Stimulated activated CD4-positive, alpha-beta T cell treated with anti-CD3 and anti-CD28 coated beads, TNF-alpha, amount 100 ng/mL, for 48 hours (primary cell): Measurements from ENCODE around the gene CBARP.

Experiments
- DNase-seq, 3 donors: peaks; one replicate each; pipeline ENCODE4 v3.0.0-alpha.2; 2020; ENCODE audit warnings: low read depth in 3 of 3

Gene CBARP

DNA sequence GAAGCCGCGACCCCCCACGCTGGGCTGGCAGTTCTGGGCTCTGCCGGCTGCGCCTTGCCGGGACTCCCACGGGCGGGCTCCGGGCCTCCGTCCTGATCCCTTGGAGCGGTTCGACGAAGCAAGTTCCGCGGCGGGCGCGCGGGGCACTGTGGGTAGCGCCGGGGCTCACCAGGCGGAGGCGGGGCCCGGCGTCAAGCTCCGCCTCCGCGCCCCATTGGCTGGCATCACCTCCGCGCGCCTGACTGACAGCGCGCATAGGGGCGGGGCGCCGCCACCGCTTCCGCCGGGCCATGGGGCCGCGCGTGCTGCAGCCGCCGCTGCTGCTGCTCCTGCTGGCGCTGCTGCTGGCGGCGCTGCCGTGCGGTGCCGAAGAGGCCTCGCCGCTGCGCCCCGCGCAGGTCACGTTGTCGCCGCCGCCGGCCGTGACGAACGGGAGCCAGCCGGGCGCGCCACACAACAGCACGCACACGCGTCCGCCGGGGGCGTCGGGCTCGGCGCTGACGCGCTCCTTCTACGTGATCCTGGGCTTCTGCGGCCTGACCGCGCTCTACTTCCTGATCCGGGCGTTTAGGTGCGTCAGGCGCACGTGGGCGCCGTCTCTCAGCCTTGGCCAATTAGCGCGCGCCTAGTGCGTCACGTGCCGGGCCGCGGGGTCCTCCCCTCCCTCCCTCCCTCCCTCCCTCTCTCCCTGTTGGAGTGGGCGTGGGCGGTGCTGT, 37.6 kb upstream of the CBARP start, which contains the start of gene FAM174C:
Gene FAM174C (plus strand): TSS at position 271 of the 716 bp plus-strand sequence. CDS start 20 bp downstream, at position 291.
- DNase-seq: peak; percentile 91 to 95 (median 94)

DNA sequence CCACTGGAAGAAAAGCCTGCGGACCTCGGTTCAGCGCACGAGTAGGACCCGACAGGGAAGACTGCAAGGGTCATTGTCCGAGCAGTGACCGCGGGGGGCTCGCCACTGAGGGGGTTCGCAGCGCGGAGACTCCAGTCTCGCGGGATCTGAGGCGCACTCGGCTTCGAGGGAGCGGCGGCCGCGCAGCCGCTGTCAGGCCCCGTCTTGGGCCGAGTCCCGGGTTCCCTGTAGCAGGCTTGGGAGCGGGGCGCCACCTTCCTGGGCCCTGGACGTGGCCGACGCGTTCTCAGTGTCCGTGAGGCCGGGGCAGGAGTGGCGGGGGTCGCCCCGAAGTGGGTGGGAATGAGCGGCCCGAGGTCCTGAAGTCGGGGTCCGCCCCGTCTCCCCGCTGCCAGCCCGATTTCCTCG, 37.1 kb upstream of the CBARP start:
- no peak for DNase-seq

DNA sequence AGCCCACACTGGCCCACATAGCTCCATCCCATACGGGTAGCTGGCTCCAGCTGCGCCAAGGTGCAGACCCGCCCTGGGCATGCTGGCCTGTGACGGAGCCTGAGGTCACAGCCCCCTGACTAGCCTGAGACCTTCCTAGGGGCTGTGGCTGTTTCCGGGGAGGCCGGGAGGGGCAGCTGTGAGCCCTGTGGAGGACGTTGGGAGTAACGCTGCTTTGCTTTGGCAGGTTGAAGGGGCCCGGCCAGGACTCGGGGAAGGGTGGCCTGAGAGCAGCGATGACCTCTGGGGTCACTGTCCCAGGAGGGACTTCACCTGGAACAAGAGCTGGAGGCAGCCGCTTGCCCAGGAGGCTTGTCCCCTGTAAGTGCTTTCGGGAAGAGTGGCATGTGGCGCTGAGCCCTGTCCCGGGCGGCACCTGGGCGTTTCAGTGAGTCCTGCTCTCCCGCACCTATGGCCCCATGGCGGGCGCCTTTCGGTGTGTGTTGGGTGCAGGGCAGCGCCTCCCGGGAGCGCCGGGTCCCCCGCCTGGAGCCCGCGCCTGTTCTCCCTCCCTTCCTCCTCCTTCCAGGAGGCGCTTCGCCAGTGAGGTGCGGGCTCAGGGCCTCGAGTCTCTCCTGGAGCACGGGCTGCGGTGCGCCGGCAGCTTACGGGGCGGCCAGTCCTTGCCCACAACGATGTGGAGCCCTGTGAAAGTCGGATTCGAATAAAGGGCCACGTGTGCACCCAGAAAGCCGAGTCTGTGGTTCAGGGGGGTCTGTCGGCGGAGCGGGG, 36.5 kb upstream of the CBARP start:
- no peak for DNase-seq

DNA sequence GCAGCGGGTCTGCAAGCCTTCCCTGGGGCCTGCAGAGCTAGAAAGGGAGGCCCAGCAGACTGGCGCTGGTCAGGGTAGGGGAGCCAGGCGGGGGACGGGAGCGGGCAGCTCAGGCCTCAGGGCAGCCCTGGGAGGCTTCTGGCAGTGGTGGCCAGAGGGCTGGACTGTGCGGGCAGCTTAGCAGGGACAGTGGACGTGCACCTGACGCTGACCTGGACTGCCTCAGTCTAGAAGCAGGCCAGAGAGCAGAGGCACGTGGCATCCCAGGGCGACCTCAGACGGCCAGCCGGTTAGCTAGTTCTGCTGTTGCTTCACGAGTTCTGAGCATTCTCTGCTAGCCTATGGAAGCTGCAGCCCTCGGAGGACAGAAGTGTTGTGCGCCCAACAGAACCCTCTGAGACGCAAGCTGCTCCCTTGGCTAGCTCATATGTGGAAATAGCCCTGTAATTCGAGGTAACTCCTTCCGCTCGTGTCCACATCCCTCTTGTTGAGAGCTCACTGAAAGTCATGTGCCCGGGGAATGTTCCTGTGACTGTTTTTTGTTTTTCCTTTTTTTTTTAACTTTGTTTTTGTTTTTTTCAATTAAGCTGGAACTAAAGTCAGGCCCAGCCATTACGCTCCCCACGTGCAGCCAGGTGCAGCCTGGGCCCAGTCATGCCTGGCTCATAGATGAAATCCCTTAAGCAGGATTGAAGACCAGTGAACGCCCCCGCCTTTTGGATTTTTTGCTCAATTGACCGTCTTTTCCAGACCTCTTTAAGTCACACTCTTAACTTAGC, 35.6 kb upstream of the CBARP start:
- no peak for DNase-seq

DNA sequence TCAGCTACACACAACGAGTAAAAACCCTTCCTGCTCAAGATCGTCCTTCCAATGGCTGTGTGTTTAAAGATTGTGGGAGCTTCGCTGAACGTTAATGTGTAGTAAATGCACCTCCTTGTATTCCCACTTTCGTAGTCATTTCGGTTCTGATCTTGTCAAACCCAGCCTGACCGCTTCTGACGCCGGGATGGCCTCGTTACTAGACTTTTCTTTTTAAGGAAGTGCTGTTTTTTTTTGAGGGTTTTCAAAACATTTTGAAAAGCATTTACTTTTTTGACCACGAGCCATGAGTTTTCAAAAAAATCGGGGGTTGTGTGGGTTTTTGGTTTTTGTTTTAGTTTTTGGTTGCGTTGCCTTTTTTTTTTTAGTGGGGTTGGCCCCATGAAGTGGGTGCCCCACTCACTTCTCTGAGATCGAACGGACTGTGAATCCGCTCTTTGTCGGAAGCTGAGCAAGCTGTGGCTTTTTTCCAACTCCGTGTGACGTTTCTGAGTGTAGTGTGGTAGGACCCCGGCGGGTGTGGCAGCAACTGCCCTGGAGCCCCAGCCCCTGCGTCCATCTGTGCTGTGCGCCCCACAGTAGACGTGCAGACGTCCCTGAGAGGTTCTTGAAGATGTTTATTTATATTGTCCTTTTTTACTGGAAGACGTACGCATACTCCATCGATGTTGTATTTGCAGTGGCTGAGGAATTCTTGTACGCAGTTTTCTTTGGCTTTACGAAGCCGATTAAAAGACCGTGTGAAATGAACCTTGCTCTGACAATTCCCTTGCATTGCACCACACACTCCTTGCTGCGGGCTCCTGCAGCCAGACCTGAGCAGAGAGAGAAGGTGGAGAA, 34.8 kb upstream of the CBARP start:
- no peak for DNase-seq

GRCh38 chr19:1271528-1272422, 34.0 kb upstream of the CBARP start:
- no peak for DNase-seq

DNA sequence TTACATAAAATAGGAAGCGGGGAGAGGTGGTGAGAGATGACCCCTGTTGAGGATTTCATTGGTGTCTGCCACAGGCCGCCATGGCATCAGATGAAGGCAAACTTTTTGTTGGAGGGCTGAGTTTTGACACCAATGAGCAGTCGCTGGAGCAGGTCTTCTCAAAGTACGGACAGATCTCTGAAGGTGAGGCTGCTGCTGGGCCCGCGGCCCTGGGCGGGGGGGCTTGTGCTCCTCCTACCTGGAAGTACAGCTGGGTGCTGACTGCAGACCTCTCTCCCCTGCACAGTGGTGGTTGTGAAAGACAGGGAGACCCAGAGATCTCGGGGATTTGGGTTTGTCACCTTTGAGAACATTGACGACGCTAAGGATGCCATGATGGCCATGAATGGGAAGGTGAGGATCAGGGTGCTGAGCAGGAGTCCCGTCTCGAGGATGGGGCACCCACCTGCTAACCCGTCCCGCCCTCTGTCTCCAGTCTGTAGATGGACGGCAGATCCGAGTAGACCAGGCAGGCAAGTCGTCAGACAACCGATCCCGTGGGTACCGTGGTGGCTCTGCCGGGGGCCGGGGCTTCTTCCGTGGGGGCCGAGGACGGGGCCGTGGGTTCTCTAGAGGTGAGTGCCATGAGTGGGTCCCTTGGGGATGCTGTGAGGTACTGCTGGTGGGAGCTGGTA, 33.2 kb upstream of the CBARP start:
- DNase-seq: no peak

- DNase-seq: no peak
These were observed 32.5 kb upstream of the CBARP start for GRCh38 chr19:1270213-1270853.

DNA sequence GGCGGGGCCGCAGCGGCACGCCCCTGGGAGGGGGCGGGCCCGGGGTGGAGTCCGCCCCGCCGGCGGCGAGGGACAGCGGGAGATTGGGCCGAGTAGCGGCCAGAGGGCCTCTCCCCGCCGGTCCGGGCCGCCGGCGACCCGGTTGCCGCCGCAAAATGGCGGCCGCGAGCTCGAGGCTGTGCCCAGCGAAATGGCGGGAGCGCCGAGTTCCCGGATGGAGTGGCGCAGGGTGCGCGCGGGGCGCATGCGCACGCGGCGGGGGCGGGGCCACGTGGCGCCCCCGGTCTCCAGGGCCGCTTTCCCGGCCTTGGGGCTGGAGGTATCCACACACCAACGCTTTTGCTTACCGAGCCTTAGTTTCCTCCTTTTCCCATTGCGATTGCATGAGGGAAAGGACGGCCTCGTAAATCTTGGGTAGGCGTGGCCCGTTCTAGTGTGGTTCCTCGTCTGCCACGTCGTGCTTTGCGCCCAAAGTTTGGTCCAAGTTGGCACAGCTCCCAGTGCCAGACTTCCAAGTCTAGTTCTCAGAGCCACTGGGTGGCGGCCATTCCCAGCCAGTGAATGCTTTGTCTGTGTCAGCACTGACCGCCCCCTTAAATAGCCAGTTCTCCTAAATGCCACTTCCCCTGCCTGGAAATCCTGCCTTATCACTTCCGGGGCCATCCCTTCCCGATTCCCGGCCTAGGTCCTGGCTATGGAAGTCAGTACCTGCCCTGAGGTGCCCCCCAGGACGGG, 31.8 kb upstream of the CBARP start:
- peak; percentile 77 to 85 (median 80) for DNase-seq

- peak; percentile 98 to 99 (median 99) for DNase-seq
These were observed 31.3 kb upstream of the CBARP start, which contains the start of gene CIRBP for GRCh38 chr19:1269065-1269477. TSS of gene CIRBP (plus strand) at chr19:1269332. CDS start at chr19:1270934, 1,602 bp downstream.

DNA sequence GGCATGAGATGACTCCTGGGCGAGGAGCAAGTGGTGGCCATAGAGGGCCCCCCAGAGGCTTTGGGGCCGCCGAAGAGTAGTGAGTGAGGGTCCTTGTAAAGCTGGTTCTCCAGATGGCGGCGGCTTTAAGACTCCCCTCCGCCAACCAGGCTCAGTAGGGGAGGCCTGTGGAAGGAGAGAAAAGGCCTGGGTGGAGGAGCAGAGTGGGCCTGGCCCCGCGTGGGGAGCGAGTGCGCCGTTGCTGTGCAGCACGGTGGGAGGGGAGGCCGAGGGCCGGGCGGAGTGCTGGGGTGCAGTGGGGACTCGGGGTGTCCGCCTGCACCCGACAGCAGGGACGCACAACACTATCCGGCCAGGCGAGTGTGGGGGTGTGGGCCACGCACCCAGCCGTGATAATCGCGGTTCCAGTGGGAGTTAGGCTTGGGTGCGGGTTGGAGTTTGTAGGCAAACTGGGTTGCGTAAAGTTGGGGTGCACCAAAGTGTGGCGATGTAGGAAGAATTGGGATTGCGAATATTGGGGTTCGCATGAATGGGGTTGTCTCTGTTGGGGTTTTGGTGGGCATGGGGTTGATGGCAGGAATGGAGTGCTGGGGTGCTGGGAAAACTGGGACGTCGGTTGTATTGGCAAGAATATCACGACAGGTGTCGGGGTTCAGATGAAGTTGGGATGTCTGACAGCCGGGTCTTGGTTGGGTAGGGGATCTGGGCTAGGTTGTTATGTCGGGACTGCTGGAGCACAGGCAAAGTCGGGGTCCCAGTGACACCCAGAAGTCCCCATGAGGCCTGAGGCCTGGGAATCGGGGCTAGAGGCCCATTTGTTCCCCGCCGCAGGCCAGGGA, 30.6 kb upstream of the CBARP start:
- DNase-seq: no peak

- DNase-seq: no peak
These were observed 29.8 kb upstream of the CBARP start for GRCh38 chr19:1267477-1268225.

DNA sequence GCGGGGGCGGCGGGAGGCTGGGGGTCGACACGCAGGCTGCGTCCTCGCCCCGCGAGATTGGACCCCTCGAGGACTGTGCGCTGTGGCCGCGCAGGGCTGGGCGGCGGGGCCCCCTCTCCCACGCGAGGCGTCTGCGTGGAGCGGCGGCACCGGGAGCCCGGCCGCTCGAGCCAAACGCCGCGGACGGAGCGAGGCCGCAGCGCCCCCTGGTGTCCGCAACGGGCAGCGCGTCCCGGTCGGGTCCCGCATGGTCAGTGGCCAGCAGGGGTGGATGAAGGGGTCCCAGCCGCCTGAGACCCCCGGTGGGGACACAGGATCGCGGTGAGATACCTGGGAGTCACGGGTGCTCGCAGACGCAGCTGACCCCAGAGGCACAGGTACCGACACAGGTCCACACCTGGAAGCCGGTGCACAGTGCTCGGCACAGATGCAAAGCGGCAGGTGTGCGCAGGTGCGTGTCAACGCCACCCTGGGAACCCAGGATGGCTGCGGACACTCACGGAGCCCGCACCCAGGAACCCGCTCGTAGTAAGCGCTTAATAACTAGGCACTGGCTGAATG, 29.2 kb upstream of the CBARP start:
- DNase-seq: peak in 1 of 3 donors; percentile 60

- peak; percentile 70 to 80 (median 73) for DNase-seq
These were observed 28.5 kb upstream of the CBARP start for GRCh38 chr19:1266129-1266915.

DNA sequence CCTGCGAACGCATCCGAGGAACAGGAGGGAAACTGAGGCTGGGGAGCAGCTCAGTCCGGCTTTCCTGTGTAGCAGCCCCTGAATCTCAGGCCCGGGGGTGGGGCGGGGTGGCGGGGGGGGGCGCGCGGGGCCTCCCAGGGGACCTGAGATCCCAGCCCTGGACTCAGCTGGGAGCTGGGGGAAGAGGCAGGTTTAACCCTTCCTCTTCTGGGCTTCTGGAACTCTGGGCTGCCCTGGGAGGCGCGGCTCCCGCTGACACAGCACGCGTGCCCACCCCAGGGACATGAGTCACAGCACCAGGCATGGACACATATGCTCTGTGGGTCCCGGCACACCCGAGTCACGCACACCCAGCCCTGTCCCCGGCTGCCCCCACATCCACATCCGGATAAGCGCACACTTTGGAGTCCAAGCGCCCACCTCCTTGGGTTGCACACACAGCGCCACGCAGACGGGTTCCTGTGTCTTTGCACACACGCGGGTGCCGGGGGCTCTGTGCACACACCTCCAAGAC, 27.9 kb upstream of the CBARP start:
- DNase-seq: no peak
